ENCODE data around the gene SARDH.
"Not testable (repeated sequence)": the region's sequence is repeated elsewhere in the genome, so short reads cannot be mapped to it uniquely, and the experiment has no call there.

The SARDH gene

DNA sequence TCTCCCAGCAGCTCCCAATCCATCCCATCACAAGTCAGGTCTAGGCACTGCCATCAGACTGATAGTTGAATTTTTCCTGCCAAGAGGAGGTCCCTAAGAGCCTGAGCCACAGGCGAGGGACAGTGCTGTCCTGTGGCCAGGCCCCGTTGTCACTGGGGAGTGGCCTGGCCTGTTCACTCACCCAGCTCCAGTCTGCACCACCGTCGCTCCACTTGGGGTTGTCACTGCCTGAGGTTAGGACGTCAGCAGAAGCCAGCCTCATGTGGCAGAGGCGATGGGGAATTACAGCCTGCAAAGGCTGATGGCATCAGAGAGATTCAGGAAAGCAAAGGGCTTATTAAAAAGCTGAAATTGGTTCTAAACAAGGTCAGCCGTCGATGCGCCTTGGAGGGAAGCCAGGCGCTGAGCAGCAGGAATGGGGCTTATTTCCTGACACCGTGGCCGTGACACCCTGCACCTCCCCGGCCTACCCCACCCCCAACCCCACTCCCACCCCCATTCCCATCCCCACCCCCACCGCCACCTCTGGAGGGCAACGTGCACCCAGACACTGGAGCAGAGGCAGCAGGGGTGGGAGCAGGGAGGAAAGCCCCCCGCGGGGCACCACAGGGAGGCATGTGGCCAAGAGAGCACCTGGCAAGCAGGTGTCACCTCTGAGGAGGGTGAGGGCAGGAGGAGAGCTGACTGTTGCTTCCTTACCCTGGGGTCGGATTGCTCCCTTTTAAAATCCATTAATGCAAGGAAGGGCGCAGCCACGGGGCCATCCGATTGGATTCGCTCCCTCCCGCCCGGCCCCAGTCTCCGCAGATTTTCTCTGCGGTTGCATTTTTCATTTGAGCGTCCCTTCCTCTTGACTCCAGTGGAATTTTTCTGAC lies 105.1 kb downstream of the SARDH start:
- DNase-seq (ENCODE audit: low read depth) = no peak

DNA sequence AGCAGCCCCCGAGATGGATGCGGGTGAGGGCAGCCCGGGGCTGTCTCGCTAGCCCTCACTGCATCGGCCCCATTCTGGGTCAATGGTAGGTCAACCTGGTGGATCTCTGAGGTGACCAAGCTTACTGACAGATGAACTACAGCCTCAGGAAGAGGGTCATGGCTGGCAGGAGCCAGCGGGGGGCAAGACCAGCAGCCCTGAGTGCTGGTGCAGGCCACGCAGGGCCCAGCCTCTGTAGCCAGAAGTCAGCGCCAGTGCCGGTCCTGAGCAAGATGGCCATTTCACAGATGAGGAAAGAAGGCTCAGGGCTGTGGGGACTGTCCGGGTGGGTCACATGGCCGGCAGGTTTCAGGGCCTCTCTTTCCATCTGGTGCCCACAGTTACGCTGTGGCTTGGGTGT lies 107.0 kb downstream of the SARDH start:
- no peak for DNase-seq (ENCODE audit: low read depth)

GRCh38 chr9:133629221-133630110 lies 108.7 kb downstream of the SARDH start:
- DNase-seq (ENCODE audit: low read depth) = no peak

DNA sequence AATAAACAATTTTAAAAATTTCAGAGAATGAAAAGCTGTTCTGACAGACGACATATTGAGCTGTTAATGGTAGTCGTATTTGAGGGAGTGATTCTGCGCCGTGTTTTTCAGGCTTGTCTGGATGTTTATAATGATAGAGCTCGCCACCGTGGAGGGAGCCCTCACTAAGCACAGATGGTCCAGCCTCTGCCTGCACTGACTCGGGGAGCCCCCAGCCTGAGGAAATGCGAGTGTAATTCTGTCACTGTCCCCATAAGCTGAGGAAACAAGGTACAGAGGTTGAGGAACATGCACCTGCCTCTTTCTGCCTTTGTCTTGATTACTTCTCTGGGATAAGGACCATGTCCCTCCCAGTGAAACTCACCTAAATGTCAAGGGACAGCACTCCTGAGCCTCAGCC lies 109.4 kb downstream of the SARDH start:
- DNase-seq (ENCODE audit: low read depth) = no peak

- DNase-seq (ENCODE audit: low read depth) = no peak
Measured at GRCh38 chr9:133627341-133627740, 110.8 kb downstream of the SARDH start.

DNA sequence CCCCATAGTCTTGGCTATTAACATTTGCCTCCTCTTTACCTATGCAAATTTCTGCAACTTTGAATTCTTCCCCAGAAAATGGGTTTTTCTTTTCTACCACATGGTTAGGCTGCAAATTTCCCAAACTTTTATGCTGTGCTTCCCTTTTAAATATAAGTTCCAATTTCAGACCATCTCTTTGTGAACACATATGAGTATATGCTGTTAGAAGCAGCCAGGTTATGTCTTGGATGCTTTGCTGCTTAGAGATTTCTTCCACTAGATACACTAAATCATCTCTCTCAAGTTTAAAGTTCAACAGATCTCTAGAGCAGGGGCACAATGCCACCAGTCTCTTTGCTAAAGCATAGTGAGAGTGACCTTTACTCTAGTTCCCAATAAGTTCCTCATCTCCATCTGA lies 112.1 kb downstream of the SARDH start:
- DNase-seq (ENCODE audit: low read depth) = not testable (repeated sequence)

DNA sequence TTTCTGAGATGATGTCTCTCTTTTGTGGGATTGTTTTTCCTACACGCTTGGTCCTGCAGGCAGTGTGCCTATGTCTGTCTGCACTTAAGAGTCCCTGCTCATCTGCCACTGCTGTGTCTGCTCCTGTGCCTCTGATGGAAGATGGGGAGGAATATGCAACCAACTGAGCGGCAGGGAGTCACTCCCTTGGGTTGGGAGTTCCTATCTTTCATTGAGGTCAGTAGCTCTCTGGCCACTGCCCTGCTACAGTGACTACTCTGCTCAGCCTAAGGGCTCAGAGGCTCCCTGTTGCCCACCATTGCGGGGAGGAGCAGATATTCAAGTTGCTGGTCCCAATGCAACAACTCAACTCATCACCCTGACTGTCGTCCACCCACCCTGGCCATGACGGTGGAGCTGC lies 115.6 kb downstream of the SARDH start:
- DNase-seq (ENCODE audit: low read depth) = no peak

DNA sequence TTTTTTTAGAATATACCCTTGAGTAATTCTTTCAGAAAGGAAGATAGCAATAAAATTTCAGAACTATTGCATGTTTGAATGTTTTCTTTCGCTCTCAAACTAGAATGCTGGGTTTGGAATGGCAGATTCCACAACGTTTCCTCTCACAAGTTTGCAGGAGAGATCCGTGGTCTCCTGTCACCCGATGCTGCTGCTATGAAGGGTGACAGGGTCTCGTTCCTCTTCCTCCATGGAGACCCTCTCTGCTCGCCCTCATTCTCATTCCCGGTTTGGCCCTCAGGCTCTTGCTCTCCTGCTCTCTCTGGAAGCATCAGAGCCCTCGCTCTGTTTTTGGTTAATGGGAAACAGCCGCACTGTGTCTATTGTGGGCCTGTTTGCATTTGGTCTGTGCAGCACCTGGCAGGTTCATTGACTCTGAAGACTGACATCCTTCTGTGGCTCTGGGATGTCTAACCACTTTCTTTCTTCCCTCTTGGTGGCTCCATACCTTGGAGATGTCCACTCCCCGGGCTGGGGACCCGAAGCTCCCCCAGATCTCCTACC lies 116.4 kb downstream of the SARDH start:
- no peak for DNase-seq (ENCODE audit: low read depth)

GRCh38 chr9:133619791-133620190 lies 118.4 kb downstream of the SARDH start:
- no peak for DNase-seq (ENCODE audit: low read depth)

- DNase-seq (ENCODE audit: low read depth) = no peak
Measured at GRCh38 chr9:133618726-133619125, 119.4 kb downstream of the SARDH start.

DNA sequence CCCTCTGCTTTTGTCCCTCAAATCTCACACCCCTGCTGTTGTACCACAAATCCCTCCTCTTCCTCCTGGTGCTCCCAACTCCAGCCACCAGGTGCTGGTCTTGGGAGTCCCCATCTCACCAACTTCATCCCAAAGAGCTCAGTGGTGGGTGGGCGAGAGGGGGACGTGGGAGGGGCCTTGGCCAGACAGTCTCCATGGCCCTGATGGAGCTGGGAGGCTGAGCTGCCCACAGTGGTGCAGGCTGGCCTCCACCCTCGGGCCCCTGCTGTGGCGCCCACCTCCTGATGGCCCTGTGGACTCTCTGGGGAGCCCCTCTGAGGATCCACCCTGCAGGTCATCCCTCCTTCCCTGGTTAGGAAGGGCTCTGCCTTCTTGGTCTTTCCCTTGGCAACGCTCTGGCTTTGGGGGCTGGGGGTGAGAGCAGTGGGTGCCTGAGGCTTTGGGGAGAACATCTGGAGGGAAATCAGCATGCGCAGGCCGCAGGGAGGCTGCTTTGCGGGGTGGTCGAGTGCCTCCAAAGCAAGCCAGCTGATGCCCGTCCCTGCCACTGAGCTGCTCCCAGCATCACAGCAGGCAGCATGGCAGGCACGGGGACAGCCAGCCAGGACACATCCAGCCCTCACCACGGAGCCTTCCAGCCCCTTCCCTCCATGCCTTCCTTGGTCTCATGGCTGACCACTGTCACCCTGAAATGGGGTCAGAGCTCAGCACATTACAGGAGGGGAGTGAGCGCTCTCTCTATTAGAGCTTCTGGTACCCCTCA lies 121.3 kb downstream of the SARDH start:
- DNase-seq (ENCODE audit: low read depth) = no peak

GRCh38 chr9:133615606-133616188 lies 122.5 kb downstream of the SARDH start:
- no peak for DNase-seq (ENCODE audit: low read depth)

DNA sequence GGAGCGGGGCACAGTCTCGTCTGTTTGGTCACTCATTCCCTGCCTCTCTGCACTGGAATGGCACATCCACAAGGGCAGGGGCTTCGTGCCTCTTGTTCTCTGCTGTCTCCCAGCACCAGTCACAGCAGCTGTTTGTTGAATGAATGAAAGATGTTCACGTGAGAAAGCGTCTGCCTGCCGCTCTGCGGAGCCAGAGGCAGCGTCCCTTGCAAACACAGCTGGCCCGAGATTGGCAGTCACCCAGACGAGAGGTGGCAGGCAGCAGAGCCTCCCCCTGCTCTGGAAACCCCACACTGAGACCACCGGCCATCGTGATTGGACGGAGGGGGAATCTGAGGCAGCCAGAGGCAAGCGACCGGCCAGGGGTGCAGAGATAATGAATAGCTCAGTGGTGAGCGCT lies 123.0 kb downstream of the SARDH start:
- no peak for DNase-seq (ENCODE audit: low read depth)

- no peak for DNase-seq (ENCODE audit: low read depth)
Measured at GRCh38 chr9:133614678-133615077, 123.5 kb downstream of the SARDH start.

DNA sequence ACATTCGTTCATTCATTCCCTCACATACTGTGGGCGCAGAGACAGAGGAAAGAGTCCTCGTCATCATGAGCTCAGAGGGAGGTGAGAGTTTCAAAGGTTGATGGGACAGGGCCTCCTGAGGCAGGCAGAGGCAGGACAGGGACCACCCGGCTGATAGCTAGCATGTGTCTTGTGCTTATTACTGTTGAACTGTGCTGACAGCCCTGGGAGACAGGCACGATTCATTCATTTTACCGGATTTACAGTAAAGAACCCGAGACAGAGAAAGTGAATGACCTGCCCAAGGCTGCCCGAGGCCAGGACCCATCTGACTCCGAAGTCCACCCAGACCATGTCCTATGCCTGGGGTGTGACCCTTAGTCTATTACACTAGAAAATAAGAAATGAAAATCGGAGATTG lies 124.1 kb downstream of the SARDH start:
- DNase-seq (ENCODE audit: low read depth) = no peak
